Epithelial cell of proximal tubule (primary cell): ENCODE results near the gene WARS2. TPM values are rescaled to one million over a fixed set of nuclear protein-coding genes. Genes with fewer than 3 reads are reported as not detected.

ENCODE experiments used
- DNase-seq: peaks from one replicate; pipeline ENCODE4 v3.0.0-alpha.2; 2011; ENCODE audit warnings: low read depth
- H3K4me3 ChIP-seq: 2 replicates; pipeline ENCODE4 v1.5.1; 2011; ENCODE audit warnings: low read depth, mild to moderate bottlenecking, low read length
- CTCF ChIP-seq: conservative IDR thresholded peaks from 2 replicates; pipeline ENCODE4 v1.5.1; 2012; ENCODE audit warnings: low read depth, mild to moderate bottlenecking, low read length
- total RNA-seq: library from RNA; depleted of rRNA; stranded (reverse); fragments of >200 nt; gene quantifications from 2 replicates; pipeline ENCODE4 v1.2.3, GENCODE V29; 2015

Gene WARS2
- total RNA-seq, 1 donor from 2014 or later, result 14.8 TPM

- DNase-seq, result no peak
- H3K4me3 ChIP-seq, result no peak overlapping the region
- no peak for TF ChIP-seq CTCF
Observed at GRCh38 chr1:118997225-118997624, 143.2 kb downstream of the WARS2 start.

GRCh38 chr1:118995312-118996016 lies 145.0 kb downstream of the WARS2 start:
- no peak for TF ChIP-seq CTCF
- no peak for DNase-seq
- no peak overlapping the region for H3K4me3 ChIP-seq

DNA sequence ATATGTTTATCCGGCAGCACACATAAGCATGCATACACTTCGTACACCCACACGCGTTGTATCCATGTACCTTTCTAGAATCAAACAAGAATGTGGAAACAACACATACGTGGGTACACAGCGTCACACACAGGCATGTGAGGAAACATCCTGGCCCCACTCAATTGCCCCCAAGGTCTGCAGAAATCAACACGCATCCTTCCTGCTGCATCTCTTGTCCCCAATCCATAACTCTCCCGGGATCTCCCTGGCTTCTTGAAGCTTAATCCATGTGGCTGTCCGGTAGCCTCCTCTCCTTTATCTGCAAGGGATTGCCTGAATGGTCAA lies 146.8 kb downstream of the WARS2 start:
- DNase-seq, result no peak
- no peak overlapping the region for H3K4me3 ChIP-seq
- peak; percentile 18 for TF ChIP-seq CTCF

DNA sequence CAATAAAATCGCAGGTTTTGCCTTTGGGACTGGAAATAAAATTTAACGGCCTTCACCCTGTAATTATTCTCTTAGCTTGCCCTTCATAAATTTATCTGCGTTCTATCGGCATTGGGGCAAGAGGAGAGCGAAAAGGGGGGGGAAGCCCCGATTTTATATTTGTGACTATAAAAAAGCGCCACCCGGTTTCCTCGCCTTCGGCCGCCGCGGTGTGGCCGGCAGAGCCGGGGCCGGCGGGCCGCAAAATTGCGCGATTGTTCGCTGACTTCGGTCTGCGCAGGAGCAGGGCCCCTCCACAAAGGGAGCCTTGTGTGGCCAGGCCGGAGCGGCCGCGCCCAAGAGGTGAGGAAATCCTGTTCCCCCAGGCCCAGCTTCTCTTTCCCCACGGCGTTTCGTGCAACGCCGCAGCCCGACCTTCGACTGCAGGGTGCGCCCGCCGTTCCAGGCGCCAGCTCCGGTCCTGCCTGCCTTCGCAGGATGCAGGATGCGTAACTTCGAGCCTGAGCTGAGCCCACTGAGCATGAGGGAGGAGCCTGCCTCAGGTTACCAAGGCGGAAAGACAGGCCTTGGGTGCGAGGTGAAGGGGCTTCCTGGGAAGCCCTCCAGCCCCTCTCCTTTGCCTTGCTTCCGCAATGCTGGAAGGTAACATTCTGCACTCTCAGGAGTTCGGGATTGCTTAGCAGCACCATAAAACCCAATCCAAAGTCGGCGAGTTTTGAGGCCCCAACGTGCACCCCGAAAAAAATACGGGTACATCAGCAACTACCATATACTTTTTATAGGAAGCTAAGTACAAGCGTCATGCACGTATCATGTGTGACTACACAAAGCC lies 147.4 kb downstream of the WARS2 start:
- no peak for TF ChIP-seq CTCF
- no peak overlapping the region for H3K4me3 ChIP-seq
- no peak for DNase-seq

GRCh38 chr1:118992237-118992825 lies 148.1 kb downstream of the WARS2 start:
- no peak for DNase-seq
- TF ChIP-seq CTCF, result no peak
- H3K4me3 ChIP-seq, result no peak overlapping the region

GRCh38 chr1:118991448-118991847 lies 149.0 kb downstream of the WARS2 start:
- no peak for DNase-seq
- no peak for TF ChIP-seq CTCF

More at GRCh38 chr1:118991448-118991847, 149.0 kb downstream of the WARS2 start:
- H3K4me3 ChIP-seq, result no peak overlapping the region
